OCI-LY1 (cell line): Measurements from ENCODE around the gene TMED4.

Experiments
- H2AFZ ChIP-seq: fragments of 200-600 bp; sonication (generic), shearing (Covaris generic); 2 replicates; pipeline ENCODE4 v1.6.0; 2014; ENCODE audit warnings: antibody characterized with exemption, mild to moderate bottlenecking, low read length
- H3F3A ChIP-seq: fragments of 200-600 bp; sonication (generic), shearing (Covaris generic); 2 replicates; pipeline ENCODE4 v1.6.0; 2014; ENCODE audit warnings: mild to moderate bottlenecking, antibody characterized with exemption, low read length, moderate library complexity; ENCODE audit not compliant: insufficient read depth
- H3K27ac ChIP-seq: fragments of 200-600 bp; sonication (generic); 2 replicates; pipeline ENCODE4 v1.5.1; 2014; ENCODE audit warnings: low read length, mixed run types, mild to moderate bottlenecking, low read depth; ENCODE audit not compliant: poor library complexity, severe bottlenecking
- H3K27me3 ChIP-seq: fragments of 200-600 bp; sonication (generic); 2 replicates; pipeline ENCODE4 v1.6.0; 2014; ENCODE audit warnings: antibody characterized with exemption, mild to moderate bottlenecking, low read length, moderate library complexity; ENCODE audit not compliant: insufficient read depth
- H3K36me3 ChIP-seq: fragments of 200-600 bp; sonication (generic); 2 replicates; pipeline ENCODE4 v1.6.1; 2014; ENCODE audit warnings: mild to moderate bottlenecking, antibody characterized with exemption, low read length, moderate library complexity, mixed read lengths; ENCODE audit not compliant: insufficient read depth
- H3K4me1 ChIP-seq: fragments of 200-600 bp; sonication (generic); 2 replicates; pipeline ENCODE4 v1.5.1; 2014; ENCODE audit warnings: mild to moderate bottlenecking, low read length, moderate library complexity; ENCODE audit not compliant: insufficient read depth, severe bottlenecking
- H3K4me2 ChIP-seq: fragments of 200-600 bp; sonication (generic), shearing (Covaris generic); 2 replicates; pipeline ENCODE4 v1.6.1; 2014; ENCODE audit warnings: low read length
- H3K4me3 ChIP-seq: fragments of 200-600 bp; sonication (generic); 2 replicates; pipeline ENCODE4 v1.5.1; 2014; ENCODE audit warnings: low read length, low read depth, mild to moderate bottlenecking, mixed read lengths; ENCODE audit not compliant: poor library complexity, severe bottlenecking
- H3K79me2 ChIP-seq: fragments of 200-600 bp; shearing (Covaris generic); 2 replicates; pipeline ENCODE4 v1.6.1; 2016; ENCODE audit warnings: mixed run types, low read length, mixed read lengths; ENCODE audit not compliant: insufficient read depth
- H3K9ac ChIP-seq: fragments of 200-600 bp; sonication (generic), shearing (Covaris generic); 2 replicates; pipeline ENCODE4 v1.6.1; 2014; ENCODE audit warnings: mild to moderate bottlenecking, low read length, mixed read lengths
- H3K9me2 ChIP-seq: fragments of 200-600 bp; sonication (generic), shearing (Covaris generic); 2 replicates; pipeline ENCODE4 v1.6.1; 2014; ENCODE audit warnings: low read depth, mild to moderate bottlenecking, low read length, mixed read lengths
- H3K9me3 ChIP-seq: fragments of 200-600 bp; shearing (Covaris generic); 2 replicates; pipeline ENCODE4 v1.6.1; 2014; ENCODE audit warnings: low read length, mixed read lengths
- H4K20me1 ChIP-seq: fragments of 200-600 bp; sonication (generic), shearing (Covaris generic); 2 replicates; pipeline ENCODE4 v1.6.0; 2016; ENCODE audit warnings: mild to moderate bottlenecking, low read length; ENCODE audit not compliant: insufficient read depth
- EZH2 ChIP-seq: fragments of 200-600 bp; sonication (generic), shearing (Covaris generic); IDR thresholded peaks from 2 replicates; pipeline ENCODE4 v1.8.0; 2017; ENCODE audit warnings: borderline replicate concordance, mixed run types, mild to moderate bottlenecking, antibody characterized with exemption, low read length, moderate library complexity, mixed read lengths
- TF ChIP-seq, protein P1 (sequence below): fragments of 200-600 bp; sonication (generic), shearing (Covaris generic); IDR thresholded peaks from 2 replicates; pipeline ENCODE4 v1.5.1; 2017; ENCODE audit warnings: mild to moderate bottlenecking, antibody characterized with exemption, low read length, moderate library complexity, mixed read lengths

TMED4 gene

DNA sequence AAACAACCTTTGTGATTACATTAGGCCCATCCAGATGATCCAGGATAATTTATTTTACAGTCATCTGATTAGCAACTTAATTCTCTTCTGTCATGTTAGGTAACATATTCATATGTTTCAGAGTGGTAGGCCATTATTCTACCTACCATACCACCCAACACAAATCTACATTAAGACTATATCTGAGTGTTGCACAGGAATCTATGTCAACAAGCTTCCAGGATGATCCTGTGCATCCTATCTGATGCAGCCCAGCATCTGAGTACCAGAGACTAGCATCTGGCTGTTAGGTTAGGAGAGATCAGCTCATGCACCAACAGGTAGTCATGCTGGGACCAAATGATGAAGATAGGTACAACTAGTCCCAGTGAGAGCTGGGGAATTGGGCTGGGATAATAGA, 7.0 kb downstream of the TMED4 start:
- H3K27ac ChIP-seq = no peak overlapping the region

DNA sequence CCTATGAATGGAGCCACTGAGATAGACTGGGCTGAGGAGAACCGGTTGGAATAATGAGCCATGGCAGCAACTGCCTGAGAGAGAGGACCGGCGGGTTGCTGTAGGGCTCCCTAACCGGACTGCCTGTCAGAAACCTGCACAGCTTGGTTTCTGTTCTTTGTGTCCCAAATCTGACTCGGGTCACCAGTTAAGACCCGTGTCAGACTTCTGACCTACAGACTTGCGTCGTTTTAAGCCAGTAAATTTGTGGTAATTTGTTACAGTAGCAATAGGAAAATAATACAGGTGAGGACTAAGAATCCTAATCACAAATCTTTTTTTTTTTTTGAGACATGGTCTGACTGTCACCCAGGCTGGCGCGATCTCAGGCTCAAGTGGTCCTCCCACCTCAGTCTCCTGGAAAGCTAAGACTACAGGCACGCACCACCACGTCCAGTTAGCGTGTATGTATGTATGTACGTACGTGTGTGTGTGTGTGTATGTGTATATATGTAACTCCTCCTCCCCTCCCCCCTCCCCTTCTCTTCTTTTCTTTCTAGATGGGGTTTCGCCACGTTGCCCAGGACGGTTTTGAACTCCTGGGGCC, 7.7 kb downstream of the TMED4 start:
- peak overlapping the region; percentile 95 for H3K9ac ChIP-seq
- no peaks in the 10 kb centered on the region for H3K9me2 ChIP-seq
- H3K27me3 ChIP-seq = no peaks in the 10 kb centered on the region
- peak overlapping the region; percentile 87 for H3K4me3 ChIP-seq
- peak overlapping the region; percentile 26 for H3K27ac ChIP-seq
- H3K79me2 ChIP-seq = peaks cover 14% of the 10 kb centered on the region
- TF ChIP-seq EZH2 = no peak
- H4K20me1 ChIP-seq = no peaks in the 10 kb centered on the region
- H2AFZ ChIP-seq = no peak overlapping the region
- peaks cover 23% of the 10 kb centered on the region for H3K4me1 ChIP-seq
- H3K36me3 ChIP-seq = peaks cover 65% of the 10 kb centered on the region
- H3K4me2 ChIP-seq = peak overlapping the region; percentile 85
- no peaks in the 10 kb centered on the region for H3K9me3 ChIP-seq
- no peaks in the 10 kb centered on the region for H3F3A ChIP-seq

More for the DNA sequence above, 7.0 kb downstream of the TMED4 start:
- H2AFZ ChIP-seq = no peak overlapping the region
- no peaks in the 10 kb centered on the region for H3K9me3 ChIP-seq
- H3K4me3 ChIP-seq = peak overlapping the region; percentile 87
- peaks cover 14% of the 10 kb centered on the region for H3K79me2 ChIP-seq
- peaks cover 65% of the 10 kb centered on the region for H3K36me3 ChIP-seq
- no peaks in the 10 kb centered on the region for H3K9me2 ChIP-seq
- no peaks in the 10 kb centered on the region for H4K20me1 ChIP-seq
- peak overlapping the region; percentile 95; the same call in 1 of the 2 replicates for H3K9ac ChIP-seq
- H3F3A ChIP-seq = no peaks in the 10 kb centered on the region
- no peaks in the 10 kb centered on the region for H3K27me3 ChIP-seq
- TF ChIP-seq, protein P1, sequence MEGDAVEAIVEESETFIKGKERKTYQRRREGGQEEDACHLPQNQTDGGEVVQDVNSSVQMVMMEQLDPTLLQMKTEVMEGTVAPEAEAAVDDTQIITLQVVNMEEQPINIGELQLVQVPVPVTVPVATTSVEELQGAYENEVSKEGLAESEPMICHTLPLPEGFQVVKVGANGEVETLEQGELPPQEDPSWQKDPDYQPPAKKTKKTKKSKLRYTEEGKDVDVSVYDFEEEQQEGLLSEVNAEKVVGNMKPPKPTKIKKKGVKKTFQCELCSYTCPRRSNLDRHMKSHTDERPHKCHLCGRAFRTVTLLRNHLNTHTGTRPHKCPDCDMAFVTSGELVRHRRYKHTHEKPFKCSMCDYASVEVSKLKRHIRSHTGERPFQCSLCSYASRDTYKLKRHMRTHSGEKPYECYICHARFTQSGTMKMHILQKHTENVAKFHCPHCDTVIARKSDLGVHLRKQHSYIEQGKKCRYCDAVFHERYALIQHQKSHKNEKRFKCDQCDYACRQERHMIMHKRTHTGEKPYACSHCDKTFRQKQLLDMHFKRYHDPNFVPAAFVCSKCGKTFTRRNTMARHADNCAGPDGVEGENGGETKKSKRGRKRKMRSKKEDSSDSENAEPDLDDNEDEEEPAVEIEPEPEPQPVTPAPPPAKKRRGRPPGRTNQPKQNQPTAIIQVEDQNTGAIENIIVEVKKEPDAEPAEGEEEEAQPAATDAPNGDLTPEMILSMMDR = no peak
- no peak for TF ChIP-seq EZH2
- H3K4me2 ChIP-seq = peak overlapping the region; percentile 85
- H3K4me1 ChIP-seq = peaks cover 27% of the 10 kb centered on the region

DNA sequence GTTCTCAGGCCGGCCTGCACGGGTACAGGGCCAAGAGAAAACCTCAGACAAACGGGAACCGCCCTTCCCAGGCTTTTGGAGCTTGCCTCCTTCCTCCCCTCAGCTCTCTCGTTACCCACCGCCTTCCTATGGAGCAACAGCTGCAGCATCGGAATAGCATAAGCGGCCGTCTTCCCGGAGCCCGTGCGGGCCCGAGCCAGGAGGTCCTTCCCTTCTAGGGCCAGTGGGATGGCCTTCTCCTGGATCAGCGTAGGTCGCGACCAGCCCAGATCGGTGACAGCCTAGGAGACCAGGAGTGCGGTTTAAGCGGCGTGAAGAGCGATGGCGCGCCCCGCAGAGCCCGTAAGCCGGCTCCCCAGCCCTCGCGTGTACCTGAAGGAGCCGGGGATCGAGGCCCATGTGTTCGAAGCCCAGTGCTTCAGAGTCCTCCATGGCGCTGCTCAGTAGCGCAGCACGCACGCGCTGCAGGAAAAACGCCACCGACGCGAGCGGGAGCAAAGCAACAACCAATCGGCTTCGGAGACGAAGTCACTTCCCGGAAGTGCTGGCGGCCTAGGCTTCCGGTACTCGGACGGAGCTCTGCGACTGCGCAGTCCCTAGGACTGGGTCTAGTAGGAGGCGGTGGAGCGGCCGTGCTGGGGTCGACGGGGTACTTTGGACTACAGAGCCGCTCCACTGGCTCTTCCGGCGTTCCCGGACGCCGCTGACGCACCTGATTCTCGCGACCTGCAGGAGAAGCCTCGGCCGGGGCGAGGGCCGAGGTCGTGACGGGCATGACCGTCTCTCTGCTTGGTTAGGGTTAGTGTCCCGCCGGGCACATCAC, 8.4 kb downstream of the TMED4 start, which contains the start of gene DDX56:
Gene DDX56 (minus strand): TSS at position 445 of the 823 bp plus-strand sequence. CDS start 13 bp downstream, at position 432.
- H3K4me2 ChIP-seq = peak within 1 kb of the TSS; percentile 85
- no peaks in the 10 kb centered on the region for H3K9me2 ChIP-seq
- no peaks in the 10 kb centered on the region for H3K27me3 ChIP-seq
- H3K4me1 ChIP-seq = peaks cover 23% of the 10 kb centered on the region
- no peaks in the 10 kb centered on the region for H3F3A ChIP-seq
- no peaks in the 10 kb centered on the region for H4K20me1 ChIP-seq
- TF ChIP-seq, protein P1 = no peak
- TF ChIP-seq EZH2 = no peak
- peaks cover 14% of the 10 kb centered on the region for H3K79me2 ChIP-seq
- peak within 1 kb of the TSS; percentile 87 for H3K4me3 ChIP-seq
- H3K9ac ChIP-seq = peak within 1 kb of the TSS; percentile 95
- no peak within 1 kb of the TSS for H2AFZ ChIP-seq
- no peaks in the 10 kb centered on the region for H3K9me3 ChIP-seq
- peak within 1 kb of the TSS; percentile 44 for H3K27ac ChIP-seq
- H3K36me3 ChIP-seq = peaks cover 65% of the 10 kb centered on the region
